Measurements from ENCODE around the gene SIPA1L3.

The SIPA1L3 gene

GRCh38 chr19:38031423-38031770 lies 124.4 kb downstream of the SIPA1L3 start:
- ChIA-PET CTCF (no interaction called here), POLR2A (interaction anchor here (0.8 to 0.9 kb wide), 2 partner anchors 18 to 125 kb away, joined by 3 read pairs; partner anchors contain the start of gene WDR87)
- H3K9me3 ChIP-seq (ENCODE audit: control extremely low read depth in 1 of 5, control insufficient read depth in 4 of 5, insufficient read depth in 2 of 5, low read depth in 1 of 5, low read length in 4 of 5), result peaks cover 0 to 6% (median 0%) of the 10 kb centered on the region in 5 experiments
- 100% methylated on average over 1 of the region's 2 CpGs for WGBS (ENCODE audit: insufficient coverage)
- H3K27ac ChIP-seq (ENCODE audit: insufficient read depth in 1 of 2, low read depth in 1 of 2, low read length in 2 of 2, poor library complexity in 1 of 2, severe bottlenecking in 2 of 2), result no peak overlapping the region
- no peak overlapping the region for H3K4me3 ChIP-seq (ENCODE audit: control insufficient read depth in 1 of 7, extremely low read depth in 1 of 7, insufficient read depth in 4 of 7, low read depth in 2 of 7, low read length in 6 of 7)
- peaks cover 11 to 76% (median 47%) of the 10 kb centered on the region in 4 experiments for H3K4me1 ChIP-seq (ENCODE audit: control extremely low read depth in 1 of 4, control insufficient read depth in 4 of 4, insufficient read depth in 4 of 4, low read length in 3 of 4)
- no peaks in the 10 kb centered on the region for H3K27me3 ChIP-seq (replicated peaks in 2 of 5; ENCODE audit: control insufficient read depth in 4 of 5, insufficient read depth in 5 of 5, low read length in 4 of 5)
- no peak for DNase-seq
- H3K36me3 ChIP-seq (ENCODE audit: control insufficient read depth in 4 of 4, insufficient read depth in 4 of 4, low read length in 3 of 4), result peaks cover 0 to 13% (median 5%) of the 10 kb centered on the region in 4 experiments

GRCh38 chr19:38032151-38032550 lies 125.1 kb downstream of the SIPA1L3 start:
- WGBS (ENCODE audit: insufficient coverage), result 95% methylated on average over 4 of the region's 4 CpGs
- Histone ChIP-seq H3K36me3 (ENCODE audit: control insufficient read depth in 4 of 4, insufficient read depth in 4 of 4, low read length in 3 of 4) (peaks cover 0 to 13% (median 5%) of the 10 kb centered on the region in 4 experiments), H3K27me3 (replicated peaks in 2 of 5; ENCODE audit: control insufficient read depth in 4 of 5, insufficient read depth in 5 of 5, low read length in 4 of 5) (no peaks in the 10 kb centered on the region), H3K4me1 (ENCODE audit: control extremely low read depth in 1 of 4, control insufficient read depth in 4 of 4, insufficient read depth in 4 of 4, low read length in 3 of 4) (peaks cover 11 to 73% (median 50%) of the 10 kb centered on the region in 4 experiments), H3K9me3 (ENCODE audit: control extremely low read depth in 1 of 5, control insufficient read depth in 4 of 5, insufficient read depth in 2 of 5, low read depth in 1 of 5, low read length in 4 of 5) (peaks cover 0 to 6% (median 0%) of the 10 kb centered on the region in 5 experiments), H3K27ac (ENCODE audit: insufficient read depth in 1 of 2, low read depth in 1 of 2, low read length in 2 of 2, poor library complexity in 1 of 2, severe bottlenecking in 2 of 2) (no peak overlapping the region), H3K4me3 (ENCODE audit: control insufficient read depth in 1 of 7, extremely low read depth in 1 of 7, insufficient read depth in 4 of 7, low read depth in 2 of 7, low read length in 6 of 7) (no peak overlapping the region)
- ChIA-PET POLR2A (no interaction called here), CTCF (no interaction called here)
- no peak for DNase-seq

- DNase-seq, result peak in 1 of 3 donors; percentile 25
- POLR2A ChIA-PET, result interaction anchor here (1.0 kb wide), 1 partner anchor 102 kb away, joined by 4 read pairs; no protein-coding TSS in a partner anchor
- CTCF ChIA-PET, result interaction anchor here (0.9 kb wide), 1 partner anchor 14 kb away, joined by 4 read pairs; no protein-coding TSS in a partner anchor
- Histone ChIP-seq H3K9me3 (ENCODE audit: control extremely low read depth in 1 of 5, control insufficient read depth in 4 of 5, insufficient read depth in 2 of 5, low read depth in 1 of 5, low read length in 4 of 5) (peaks cover 0 to 6% (median 0%) of the 10 kb centered on the region in 5 experiments), H3K27me3 (replicated peaks in 2 of 5; ENCODE audit: control insufficient read depth in 4 of 5, insufficient read depth in 5 of 5, low read length in 4 of 5) (no peaks in the 10 kb centered on the region), H3K4me3 (ENCODE audit: control insufficient read depth in 1 of 7, extremely low read depth in 1 of 7, insufficient read depth in 4 of 7, low read depth in 2 of 7, low read length in 6 of 7) (no peak overlapping the region), H3K27ac (ENCODE audit: insufficient read depth in 1 of 2, low read depth in 1 of 2, low read length in 2 of 2, poor library complexity in 1 of 2, severe bottlenecking in 2 of 2) (peak overlapping the region in 1 of 2 experiments; percentile 7), H3K36me3 (ENCODE audit: control insufficient read depth in 4 of 4, insufficient read depth in 4 of 4, low read length in 3 of 4) (peaks cover 0 to 13% (median 5%) of the 10 kb centered on the region in 4 experiments), H3K4me1 (ENCODE audit: control extremely low read depth in 1 of 4, control insufficient read depth in 4 of 4, insufficient read depth in 4 of 4, low read length in 3 of 4) (peaks cover 11 to 76% (median 52%) of the 10 kb centered on the region in 4 experiments)
- 100% methylated on average over 1 of the region's 5 CpGs for WGBS (ENCODE audit: insufficient coverage)
Observed at GRCh38 chr19:38032951-38033350, 125.9 kb downstream of the SIPA1L3 start.

- H3K4me1 ChIP-seq (ENCODE audit: control extremely low read depth in 1 of 4, control insufficient read depth in 4 of 4, insufficient read depth in 4 of 4, low read length in 3 of 4), result peaks cover 9 to 70% (median 48%) of the 10 kb centered on the region in 4 experiments
- peak in 2 of 3 donors; percentile 70 to 71 for DNase-seq
- peaks cover 0 to 13% (median 5%) of the 10 kb centered on the region in 4 experiments for H3K36me3 ChIP-seq (ENCODE audit: control insufficient read depth in 4 of 4, insufficient read depth in 4 of 4, low read length in 3 of 4)
- 50% methylated on average over 10 of the region's 17 CpGs for WGBS (ENCODE audit: insufficient coverage)
- ChIA-PET CTCF (interaction anchor here (0.8 to 0.9 kb wide), 2 partner anchors 11 to 14 kb away, joined by 3 to 4 read pairs; no protein-coding TSS in a partner anchor), POLR2A (interaction anchor here (1.0 kb wide), 1 partner anchor 102 kb away, joined by 4 read pairs; no protein-coding TSS in a partner anchor)
- no peak overlapping the region for H3K4me3 ChIP-seq (ENCODE audit: control insufficient read depth in 1 of 7, extremely low read depth in 1 of 7, insufficient read depth in 4 of 7, low read depth in 2 of 7, low read length in 6 of 7)
- no peaks in the 10 kb centered on the region for H3K27me3 ChIP-seq (replicated peaks in 2 of 5; ENCODE audit: control insufficient read depth in 4 of 5, insufficient read depth in 5 of 5, low read length in 4 of 5)
- peak overlapping the region; percentile 54 to 64 for H3K27ac ChIP-seq (ENCODE audit: insufficient read depth in 1 of 2, low read depth in 1 of 2, low read length in 2 of 2, poor library complexity in 1 of 2, severe bottlenecking in 2 of 2)
- peaks cover 0 to 6% (median 0%) of the 10 kb centered on the region in 5 experiments for H3K9me3 ChIP-seq (ENCODE audit: control extremely low read depth in 1 of 5, control insufficient read depth in 4 of 5, insufficient read depth in 2 of 5, low read depth in 1 of 5, low read length in 4 of 5)
Observed at GRCh38 chr19:38033658-38034491, 126.9 kb downstream of the SIPA1L3 start.

- peak in 2 of 3 donors; percentile 74 to 83 for DNase-seq
- CTCF ChIA-PET, result no interaction called here
- peak overlapping the region; percentile 54 to 64 for H3K27ac ChIP-seq (ENCODE audit: insufficient read depth in 1 of 2, low read depth in 1 of 2, low read length in 2 of 2, poor library complexity in 1 of 2, severe bottlenecking in 2 of 2)
- H3K27me3 ChIP-seq (replicated peaks in 2 of 5; ENCODE audit: control insufficient read depth in 4 of 5, insufficient read depth in 5 of 5, low read length in 4 of 5), result no peaks in the 10 kb centered on the region
- peaks cover 0 to 6% (median 0%) of the 10 kb centered on the region in 5 experiments for H3K9me3 ChIP-seq (ENCODE audit: control extremely low read depth in 1 of 5, control insufficient read depth in 4 of 5, insufficient read depth in 2 of 5, low read depth in 1 of 5, low read length in 4 of 5)
- whole genome bisulfite sequencing (ENCODE audit: insufficient coverage), result 69% methylated on average over 4 of the region's 5 CpGs
- H3K36me3 ChIP-seq (ENCODE audit: control insufficient read depth in 4 of 4, insufficient read depth in 4 of 4, low read length in 3 of 4), result peaks cover 0 to 13% (median 5%) of the 10 kb centered on the region in 4 experiments
- H3K4me3 ChIP-seq (ENCODE audit: control insufficient read depth in 1 of 7, extremely low read depth in 1 of 7, insufficient read depth in 4 of 7, low read depth in 2 of 7, low read length in 6 of 7), result peak overlapping the region in 1 of 7 experiments; percentile 4
- peaks cover 3 to 66% (median 43%) of the 10 kb centered on the region in 4 experiments for H3K4me1 ChIP-seq (ENCODE audit: control extremely low read depth in 1 of 4, control insufficient read depth in 4 of 4, insufficient read depth in 4 of 4, low read length in 3 of 4)
- POLR2A ChIA-PET, result no interaction called here
Observed at GRCh38 chr19:38034492-38034860, 127.5 kb downstream of the SIPA1L3 start.

GRCh38 chr19:38035515-38036495 lies 128.8 kb downstream of the SIPA1L3 start:
- no peak overlapping the region for H3K4me3 ChIP-seq (ENCODE audit: control insufficient read depth in 1 of 7, extremely low read depth in 1 of 7, insufficient read depth in 4 of 7, low read depth in 2 of 7, low read length in 6 of 7)
- no peak for DNase-seq
- peaks cover 0 to 5% (median 0%) of the 10 kb centered on the region in 5 experiments for H3K9me3 ChIP-seq (ENCODE audit: control extremely low read depth in 1 of 5, control insufficient read depth in 4 of 5, insufficient read depth in 2 of 5, low read depth in 1 of 5, low read length in 4 of 5)
- H3K27me3 ChIP-seq (replicated peaks in 2 of 5; ENCODE audit: control insufficient read depth in 4 of 5, insufficient read depth in 5 of 5, low read length in 4 of 5), result no peaks in the 10 kb centered on the region
- ChIA-PET CTCF (interaction anchor here (1.0 to 2.1 kb wide), 3 partner anchors 8 to 42 kb away, joined by 4 to 6 read pairs (median 5); no protein-coding TSS in a partner anchor), POLR2A (no interaction called here)
- H3K4me1 ChIP-seq (ENCODE audit: control extremely low read depth in 1 of 4, control insufficient read depth in 4 of 4, insufficient read depth in 4 of 4, low read length in 3 of 4), result peaks cover 3 to 56% (median 43%) of the 10 kb centered on the region in 4 experiments
- WGBS (ENCODE audit: insufficient coverage), result 93% methylated on average over 12 of the region's 17 CpGs
- H3K36me3 ChIP-seq (ENCODE audit: control insufficient read depth in 4 of 4, insufficient read depth in 4 of 4, low read length in 3 of 4), result peaks cover 0 to 8% (median 3%) of the 10 kb centered on the region in 4 experiments
- no peak overlapping the region for H3K27ac ChIP-seq (ENCODE audit: insufficient read depth in 1 of 2, low read depth in 1 of 2, low read length in 2 of 2, poor library complexity in 1 of 2, severe bottlenecking in 2 of 2)

Measured in common myeloid progenitor, CD34-positive (primary cell).